Measurements from ENCODE around the gene CERS1.
A peak's percentile ranks its signal among the peaks of the same experiment; 100 is the strongest.

The CERS1 gene

GRCh38 chr19:18855647-18856384, 40.1 kb downstream of the CERS1 start:
- DNase-seq: no peak

- DNase-seq: no peak
These were observed 41.0 kb downstream of the CERS1 start for GRCh38 chr19:18854982-18855381.

GRCh38 chr19:18853755-18854427, 42.1 kb downstream of the CERS1 start:
- no peak for DNase-seq

GRCh38 chr19:18852648-18853047, 43.3 kb downstream of the CERS1 start:
- no peak for DNase-seq

- DNase-seq: no peak
These were observed 44.2 kb downstream of the CERS1 start for GRCh38 chr19:18851673-18852325.

GRCh38 chr19:18850471-18851375, 45.2 kb downstream of the CERS1 start:
- no peak for DNase-seq

- no peak for DNase-seq
These were observed 46.0 kb downstream of the CERS1 start for GRCh38 chr19:18849838-18850400.

GRCh38 chr19:18848878-18849661, 46.9 kb downstream of the CERS1 start:
- DNase-seq: no peak

GRCh38 chr19:18847549-18848463, 48.2 kb downstream of the CERS1 start:
- no peak for DNase-seq

- peak; percentile 60 to 67 for DNase-seq
These were observed 49.0 kb downstream of the CERS1 start for GRCh38 chr19:18846862-18847548.

GRCh38 chr19:18845961-18846360, 50.0 kb downstream of the CERS1 start:
- DNase-seq: no peak

GRCh38 chr19:18844806-18845329, 51.1 kb downstream of the CERS1 start:
- DNase-seq: no peak

- DNase-seq: no peak
These were observed 52.0 kb downstream of the CERS1 start for GRCh38 chr19:18843960-18844359.

- DNase-seq: no peak
These were observed 53.8 kb downstream of the CERS1 start for GRCh38 chr19:18842166-18842565.

GRCh38 chr19:18841400-18841799, 54.6 kb downstream of the CERS1 start:
- no peak for DNase-seq

GRCh38 chr19:18840288-18841267, 55.4 kb downstream of the CERS1 start:
- DNase-seq: no peak

- no peak for DNase-seq
These were observed 56.3 kb downstream of the CERS1 start for GRCh38 chr19:18839465-18840287.

- no peak for DNase-seq
These were observed 61.3 kb downstream of the CERS1 start for GRCh38 chr19:18834644-18834984.

Data from SHP77 (cell line).